Thyroid gland (tissue), 4 donors: ENCODE measurements around the gene KCNJ6.

Source experiments
- CTCF ChIP-seq, 6 experiments: fragments of 200-600 bp in 3 of 6; fragments of 450-650 bp in 3 of 6; sonication (generic) in 3 of 6; IDR thresholded peaks; one replicate each; pipeline ENCODE4 v1.5.1; 2016 to 2019; ENCODE audit warnings: antibody characterized with exemption in 6 of 6, mild to moderate bottlenecking in 2 of 6, inconsistent platforms in 1 of 6, moderate library complexity in 1 of 6
- POLR2A ChIP-seq, 2 donors: fragments of 450-650 bp; IDR thresholded peaks; one replicate each; pipeline ENCODE4 v1.6.1; 2017; ENCODE audit warnings: antibody characterized with exemption in 2 of 2, mild to moderate bottlenecking in 2 of 2, moderate library complexity in 1 of 2

- TF ChIP-seq CTCF (IDR thresholded peaks at IDR 0.05) (no peak), POLR2A (IDR thresholded peaks at IDR 0.05) (no peak)
Measured at GRCh38 chr21:37618081-37618480, 298.2 kb downstream of the KCNJ6 start.
